Cardiac muscle cell (in vitro differentiated cells and primary cell): ENCODE results near the gene PLXNB1. TPM values are rescaled to one million over a fixed set of nuclear protein-coding genes. Genes with fewer than 3 reads are reported as not detected.

ENCODE experiments used
- DNase-seq, 2 donors: peaks; one replicate each; pipeline versions ENCODE4 v3.0.0 to v3.0.0-alpha.2; 2010 to 2017; ENCODE audit warnings: low read depth in 1 of 2, low spot score in 1 of 2
- H3K27ac ChIP-seq: fragments of 200-600 bp; sonication (generic); 2 replicates; pipeline ENCODE4 v1.5.1; 2016
- H3K27me3 ChIP-seq: fragments of 200-600 bp; sonication (generic); 2 replicates; pipeline ENCODE4 v1.6.0; 2016; ENCODE audit warnings: control low read depth
- H3K36me3 ChIP-seq: fragments of 200-600 bp; sonication (generic); 2 replicates; pipeline ENCODE4 v1.5.1; 2016; ENCODE audit warnings: control low read depth
- H3K4me1 ChIP-seq: fragments of 200-600 bp; sonication (generic); 2 replicates; pipeline ENCODE4 v1.8.1; 2017; ENCODE audit warnings: low read depth, mild to moderate bottlenecking, mixed run types
- H3K4me3 ChIP-seq: fragments of 200-600 bp; sonication (generic); 2 replicates; pipeline ENCODE4 v1.5.1; 2016; ENCODE audit warnings: mild to moderate bottlenecking
- H3K9me3 ChIP-seq: fragments of 200-600 bp; sonication (generic); 2 replicates; pipeline ENCODE4 v1.5.1; 2017; ENCODE audit warnings: low read depth, mild to moderate bottlenecking, control low read depth
- CTCF ChIP-seq: IDR thresholded peaks from 2 replicates; pipeline ENCODE4 v1.5.1; 2012; ENCODE audit warnings: low read depth, mild to moderate bottlenecking, low read length
- polyA plus RNA-seq: library from polyadenylated mRNA; unstranded; fragments of >200 nt; fragmentation: Nextera tagmentation; extraction: Ambion mirVana; gene quantifications from 2 replicates; pipeline ENCODE4 v1.2.1, GENCODE V29; 2016
- total RNA-seq: library from RNA; depleted of rRNA; stranded (reverse); fragments of >200 nt; gene quantifications from 2 replicates; pipeline ENCODE4 v1.2.3, GENCODE V29; 2016

PLXNB1 gene
- total and polyA plus RNA-seq, 2 experiments from 2014 or later, result 23.9 to 47.1 TPM

- Histone ChIP-seq H3K4me3 (peak within 1 kb of the TSS; percentile 73), H3K27me3 (no peaks in the 10 kb centered on the region), H3K9me3 (no peaks in the 10 kb centered on the region), H3K4me1 (peaks cover 9% of the 10 kb centered on the region), H3K36me3 (peaks cover 3% of the 10 kb centered on the region), H3K27ac (peak within 1 kb of the TSS; percentile 84)
- no peak for TF ChIP-seq CTCF
- peak; percentile 96 to 98 for DNase-seq
Observed at GRCh38 chr3:48439820-48440589, 10.1 kb upstream of the PLXNB1 start, which contains the start of the genes CCDC51 and TMA7. CCDC51 (minus strand) TSS chr3:48440119; CDS start chr3:48435128, 4,991 bp downstream. TMA7 (plus strand) TSS chr3:48440257; CDS start chr3:48440297, 40 bp downstream.

DNA sequence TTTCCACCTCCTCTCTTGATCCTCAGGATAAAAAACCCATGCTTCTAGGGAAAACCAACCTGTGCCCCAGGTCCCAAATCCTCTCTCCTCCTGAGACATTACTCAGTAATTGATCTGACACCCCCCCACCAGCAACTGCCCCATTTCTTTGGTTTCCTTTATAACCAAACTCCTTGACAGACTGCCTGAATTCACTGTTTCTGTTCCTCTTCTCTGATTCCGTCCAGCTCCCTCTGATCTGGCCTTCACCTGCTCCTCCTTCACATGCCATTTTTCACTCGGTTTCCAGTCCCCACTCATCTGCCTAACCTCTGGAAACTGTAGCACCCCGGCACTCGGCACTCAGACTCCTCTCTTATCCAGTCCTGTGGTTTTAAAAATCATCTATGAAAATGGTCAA lies 7.9 kb upstream of the PLXNB1 start:
- no peak for TF ChIP-seq CTCF
- no peak for DNase-seq
- no peak overlapping the region for H3K4me3 ChIP-seq
- H3K27me3 ChIP-seq, result no peaks in the 10 kb centered on the region
- no peak overlapping the region for H3K27ac ChIP-seq
- H3K9me3 ChIP-seq, result no peaks in the 10 kb centered on the region
- H3K36me3 ChIP-seq, result no peaks in the 10 kb centered on the region
- H3K4me1 ChIP-seq, result peaks cover 9% of the 10 kb centered on the region

- no peak for DNase-seq
- Histone ChIP-seq H3K4me1 (peaks cover 9% of the 10 kb centered on the region), H3K36me3 (no peaks in the 10 kb centered on the region), H3K27ac (no peak overlapping the region), H3K4me3 (no peak overlapping the region), H3K9me3 (no peaks in the 10 kb centered on the region), H3K27me3 (no peaks in the 10 kb centered on the region)
- no peak for TF ChIP-seq CTCF
Observed at GRCh38 chr3:48436855-48437254, 7.0 kb upstream of the PLXNB1 start.

GRCh38 chr3:48436477-48436787 lies 6.5 kb upstream of the PLXNB1 start:
- no peak for DNase-seq
- Histone ChIP-seq H3K9me3 (no peaks in the 10 kb centered on the region), H3K36me3 (no peaks in the 10 kb centered on the region), H3K4me1 (peaks cover 7% of the 10 kb centered on the region), H3K27ac (no peak overlapping the region), H3K4me3 (no peak overlapping the region), H3K27me3 (no peaks in the 10 kb centered on the region)
- no peak for TF ChIP-seq CTCF

- Histone ChIP-seq H3K9me3 (no peaks in the 10 kb centered on the region), H3K4me3 (no peak overlapping the region), H3K27ac (no peak overlapping the region), H3K27me3 (no peaks in the 10 kb centered on the region), H3K36me3 (no peaks in the 10 kb centered on the region), H3K4me1 (peaks cover 2% of the 10 kb centered on the region)
- TF ChIP-seq CTCF, result peak; percentile 100
- DNase-seq, result peak; percentile 88
Observed at GRCh38 chr3:48435774-48436476, 6.0 kb upstream of the PLXNB1 start.
